Myocyte (in vitro differentiated cells): ENCODE measurements around the gene RNASEH1. TPM values are rescaled to one million over a fixed set of nuclear protein-coding genes. Genes with fewer than 3 reads are reported as not detected.

ENCODE experiments used
- DNase-seq: peaks from one replicate; pipeline ENCODE4 v3.0.0-alpha.2; 2012; ENCODE audit warnings: low read depth
- polyA plus RNA-seq: library from polyadenylated mRNA; unstranded; fragments of >200 nt; gene quantifications from one replicate; pipeline ENCODE4 v1.2.1, GENCODE V29; 2012; ENCODE audit warnings: missing spikeins
- total RNA-seq: library from RNA; depleted of rRNA; stranded (reverse); fragments of >200 nt; gene quantifications from 2 replicates; pipeline ENCODE4 v1.2.3, GENCODE V29; 2014

Gene RNASEH1, protein sequence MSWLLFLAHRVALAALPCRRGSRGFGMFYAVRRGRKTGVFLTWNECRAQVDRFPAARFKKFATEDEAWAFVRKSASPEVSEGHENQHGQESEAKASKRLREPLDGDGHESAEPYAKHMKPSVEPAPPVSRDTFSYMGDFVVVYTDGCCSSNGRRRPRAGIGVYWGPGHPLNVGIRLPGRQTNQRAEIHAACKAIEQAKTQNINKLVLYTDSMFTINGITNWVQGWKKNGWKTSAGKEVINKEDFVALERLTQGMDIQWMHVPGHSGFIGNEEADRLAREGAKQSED
- total RNA-seq, result 30.6 and 32.9 TPM in 2 replicates
- polyA plus RNA-seq, result 28.9 TPM

DNA sequence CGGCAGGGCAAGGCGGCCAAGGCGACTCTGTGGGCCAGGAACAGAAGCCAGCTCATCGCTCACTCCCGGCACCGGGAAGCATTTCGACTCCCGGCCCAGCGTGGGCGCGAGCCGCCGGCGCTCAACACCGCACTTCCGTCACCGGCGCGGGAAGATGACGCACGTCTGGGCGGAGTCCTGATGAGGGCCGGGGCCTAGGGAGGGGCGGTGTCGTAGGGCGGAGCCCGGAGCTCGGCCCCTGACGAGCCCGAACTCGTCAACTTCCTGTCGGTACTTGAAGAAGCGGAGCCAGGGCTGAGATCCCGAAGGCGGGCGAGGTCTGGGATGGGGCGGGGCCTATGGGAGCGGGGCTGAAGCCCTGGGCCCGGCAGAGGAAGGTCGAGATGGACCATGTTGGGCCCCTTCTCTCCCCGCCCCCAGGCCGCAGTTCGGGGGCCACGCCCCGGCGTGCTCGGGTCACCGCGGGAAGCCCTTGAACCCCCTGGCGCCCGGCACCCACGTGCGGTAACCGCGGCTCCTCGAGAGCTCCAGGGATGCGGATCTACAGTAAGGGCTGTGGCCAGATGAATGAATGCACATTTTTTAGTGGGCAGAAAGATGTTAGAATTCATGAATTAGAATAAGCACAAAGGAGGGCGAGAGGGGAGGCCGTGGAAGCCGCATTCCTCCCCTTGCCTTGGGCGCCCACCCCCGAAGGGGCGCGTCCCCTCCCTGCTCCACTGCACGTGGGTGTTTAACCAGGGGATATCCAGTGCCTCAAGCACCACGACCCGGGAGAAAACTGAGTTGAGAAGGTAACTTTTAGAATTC is at the start of gene RNASEH1:
TSS of gene RNASEH1 (minus strand) at position 129 of the 810 bp plus-strand sequence. CDS start at position 56, 73 bp downstream.
- DNase-seq, result peak; percentile 98

DNA sequence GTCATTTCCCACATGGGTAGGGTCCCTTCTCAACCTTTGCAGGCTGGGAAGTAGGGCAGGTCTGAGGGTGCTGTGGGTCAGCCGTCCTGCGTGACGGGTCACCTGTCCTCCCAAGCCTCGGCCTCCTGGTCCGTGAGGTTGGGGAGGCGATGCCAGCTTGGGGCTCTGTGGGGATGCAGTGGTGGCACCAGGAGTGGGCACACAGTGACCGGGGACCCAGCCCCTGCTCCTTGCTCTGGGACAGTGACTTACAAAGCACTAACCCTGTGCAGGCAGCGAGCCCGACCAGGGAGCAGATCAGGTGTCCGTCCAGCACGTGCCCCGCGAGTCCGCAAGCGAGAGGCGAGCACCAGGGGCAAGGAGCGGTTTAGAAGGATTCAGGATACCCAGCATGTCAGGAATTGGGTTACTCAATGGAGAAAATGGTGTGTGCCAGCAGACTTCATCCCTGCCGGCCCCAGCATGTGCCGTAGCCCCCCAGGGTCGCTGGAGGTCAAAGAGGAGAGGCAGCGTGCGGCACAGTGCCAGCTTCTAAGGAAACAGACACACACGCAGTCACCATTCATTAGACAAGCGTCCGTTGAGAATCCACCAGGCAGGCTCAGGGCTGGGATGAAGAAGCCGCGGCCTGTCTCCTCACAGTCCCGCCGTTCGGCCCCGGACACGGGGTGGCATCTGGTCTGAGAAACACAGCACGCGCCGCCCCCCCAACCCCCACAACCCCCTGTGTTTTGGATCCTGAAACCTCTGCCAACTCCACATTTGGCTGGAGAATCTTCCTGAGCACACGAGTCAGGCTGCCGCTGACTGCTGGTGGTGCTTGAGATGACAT is 48.5 kb upstream of the RNASEH1 start:
- DNase-seq, result no peak

DNA sequence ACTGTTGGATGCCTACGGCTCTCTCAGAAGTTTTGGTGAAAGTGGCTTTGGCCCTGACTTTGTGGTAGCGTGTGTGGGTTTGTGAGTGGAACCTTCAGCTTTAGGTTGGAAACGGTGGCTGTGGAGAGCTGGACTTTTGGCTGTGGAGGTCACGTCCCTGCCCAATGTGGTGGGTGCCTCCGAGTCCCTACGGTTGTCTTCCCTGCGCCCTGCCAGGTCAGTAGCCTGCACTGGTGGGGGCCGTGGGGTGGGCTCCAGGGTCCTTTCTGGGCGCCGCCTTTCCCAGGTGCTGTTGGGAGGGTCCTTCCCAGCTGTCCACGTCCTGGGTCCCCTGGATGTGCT is 47.9 kb upstream of the RNASEH1 start:
- no peak for DNase-seq

DNA sequence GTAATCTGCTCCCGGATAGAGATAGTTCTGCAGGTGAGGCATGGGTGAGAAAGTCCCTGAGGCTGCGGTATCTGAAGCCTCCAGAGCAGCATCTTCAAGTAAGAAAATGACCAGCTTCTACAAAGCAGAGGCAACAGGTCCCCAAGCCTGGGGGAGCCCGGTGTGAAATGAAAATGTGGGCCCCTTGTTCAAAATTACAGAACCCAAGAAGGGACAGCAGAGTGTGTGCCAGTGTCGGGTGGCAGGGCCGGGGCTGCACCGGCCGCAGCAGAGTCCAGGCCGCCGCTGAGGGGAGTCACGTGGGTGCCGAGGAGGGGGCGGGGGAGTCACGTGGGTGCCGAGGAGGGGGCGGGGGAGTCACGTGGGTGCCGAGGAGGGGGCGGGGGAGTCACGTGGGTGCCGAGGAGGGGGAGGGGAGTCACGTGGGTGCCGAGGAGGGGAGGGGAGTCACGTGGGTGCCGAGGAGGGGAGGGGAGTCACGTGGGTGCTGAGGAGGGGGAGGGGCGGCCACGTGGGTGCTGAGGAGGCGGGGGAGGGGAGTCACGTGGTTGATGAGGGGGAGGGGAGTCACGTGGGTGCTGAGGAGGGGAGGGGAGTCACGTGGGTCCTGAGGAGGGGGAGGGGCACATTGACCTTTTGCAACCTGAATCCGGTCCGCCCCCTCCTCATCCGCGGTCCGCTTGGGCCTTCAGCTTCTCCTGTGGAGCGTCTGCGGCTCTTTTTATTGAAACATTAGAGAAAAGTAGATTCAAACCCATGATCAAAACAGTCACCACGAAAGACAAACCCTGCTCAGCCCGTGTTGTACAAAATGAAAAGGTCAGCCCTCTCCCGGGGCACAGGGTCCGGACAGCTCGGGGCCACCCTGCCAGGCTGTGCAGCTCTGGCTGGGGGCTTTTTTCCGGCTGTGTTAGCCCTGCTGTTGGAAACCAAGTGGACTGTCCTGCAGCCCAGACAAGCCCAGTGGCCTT is 47.1 kb upstream of the RNASEH1 start:
- no peak for DNase-seq

DNA sequence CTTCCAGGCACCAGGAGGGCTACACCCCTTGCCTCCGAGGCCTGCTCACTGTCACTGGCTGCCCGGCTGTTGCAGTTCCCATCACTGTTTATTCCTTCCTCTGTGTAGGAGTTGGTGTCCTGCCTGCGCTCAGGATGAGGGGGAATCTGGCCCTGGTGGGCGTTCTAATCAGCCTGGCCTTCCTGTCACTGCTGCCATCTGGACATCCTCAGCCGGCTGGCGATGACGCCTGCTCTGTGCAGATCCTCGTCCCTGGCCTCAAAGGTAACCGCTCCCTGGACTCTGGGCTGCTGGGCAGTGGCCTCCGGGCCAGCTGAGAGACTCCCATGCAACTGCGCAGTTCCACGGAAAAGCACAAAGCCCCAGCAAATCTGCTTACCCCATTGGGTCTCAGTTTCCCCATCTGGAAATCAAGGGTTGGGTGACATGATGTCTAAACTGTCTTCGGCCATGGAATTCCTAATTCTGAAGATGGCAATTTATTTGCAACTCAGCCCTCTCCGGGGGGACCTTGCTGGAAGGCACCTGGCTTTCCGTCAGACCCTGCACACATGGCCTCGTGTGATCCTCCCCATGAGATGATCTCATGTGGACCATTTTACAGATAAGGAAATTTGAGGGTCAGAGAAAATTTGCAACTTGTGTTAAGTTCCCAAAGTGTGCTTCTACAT is 46.2 kb upstream of the RNASEH1 start:
- no peak for DNase-seq

DNA sequence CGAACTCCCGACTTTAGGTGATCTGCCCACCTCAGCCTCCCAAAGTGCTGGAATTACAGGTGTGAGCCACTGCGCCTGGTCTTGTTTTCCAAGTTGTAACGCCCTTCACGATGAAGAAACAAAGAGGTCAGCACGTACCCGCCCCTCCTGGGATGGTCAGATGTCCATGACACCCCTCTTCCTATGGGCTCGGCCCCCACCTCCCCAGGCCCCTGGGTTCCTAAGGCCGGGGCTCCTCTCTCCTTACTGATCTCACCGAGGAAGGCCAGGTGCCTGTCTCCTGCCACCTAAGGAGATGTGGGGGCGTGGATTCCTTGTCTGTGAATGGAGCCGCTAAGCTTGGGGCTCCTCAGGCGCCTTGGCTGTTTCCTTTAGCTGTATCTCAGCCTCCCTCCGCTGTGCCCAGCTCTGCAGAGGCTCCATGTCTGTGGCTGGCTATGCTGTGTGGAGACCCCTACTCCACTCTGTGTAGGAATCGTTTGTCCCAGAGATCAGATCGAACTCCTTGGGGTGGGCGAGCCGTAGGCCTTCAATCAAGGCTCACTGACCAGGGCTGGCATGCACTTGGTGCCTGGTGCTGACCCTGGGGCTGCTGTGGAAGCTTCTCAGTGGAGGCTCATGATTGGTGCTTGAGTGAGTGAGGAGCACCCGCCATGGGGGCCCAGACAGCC is 45.5 kb upstream of the RNASEH1 start:
- DNase-seq, result no peak

DNA sequence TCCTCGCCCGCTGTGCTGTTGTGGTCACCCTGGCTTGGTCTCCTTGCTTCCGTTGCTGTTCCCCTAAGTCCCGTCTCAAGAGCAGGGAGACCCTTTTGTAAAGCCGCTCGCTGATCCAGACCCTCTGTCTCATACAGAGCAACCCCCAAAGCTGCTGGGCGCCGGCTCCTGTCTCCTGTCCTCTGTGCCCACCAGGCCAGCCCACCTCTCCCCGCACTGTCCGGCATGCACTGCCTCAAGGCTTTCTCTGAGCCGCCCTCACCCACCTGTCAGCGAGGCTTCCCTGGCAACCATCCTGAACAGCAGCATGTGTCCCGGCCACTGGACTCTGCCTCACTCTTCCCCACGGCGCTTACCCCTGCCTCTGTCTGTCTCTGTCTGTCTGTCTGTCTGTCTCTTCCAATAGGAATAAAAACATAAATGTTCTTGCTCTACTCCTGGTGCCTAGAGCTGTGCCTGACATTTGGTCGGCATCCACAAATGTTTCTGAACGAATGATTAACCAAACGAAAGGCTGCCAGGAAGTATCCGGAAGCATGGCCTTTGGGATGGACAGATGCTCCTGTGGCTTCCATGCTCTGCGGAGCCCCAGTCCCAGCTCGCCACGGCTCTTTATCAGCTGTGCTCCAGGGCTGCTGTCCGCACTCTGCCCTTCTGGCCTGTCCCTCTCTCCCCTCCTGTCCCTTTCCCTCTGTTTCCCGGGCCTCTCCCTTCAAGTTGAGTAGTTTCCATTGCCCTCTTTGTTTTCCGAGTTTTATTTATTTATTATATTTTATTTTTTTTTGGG is 44.6 kb upstream of the RNASEH1 start:
- DNase-seq, result peak; percentile 36

DNA sequence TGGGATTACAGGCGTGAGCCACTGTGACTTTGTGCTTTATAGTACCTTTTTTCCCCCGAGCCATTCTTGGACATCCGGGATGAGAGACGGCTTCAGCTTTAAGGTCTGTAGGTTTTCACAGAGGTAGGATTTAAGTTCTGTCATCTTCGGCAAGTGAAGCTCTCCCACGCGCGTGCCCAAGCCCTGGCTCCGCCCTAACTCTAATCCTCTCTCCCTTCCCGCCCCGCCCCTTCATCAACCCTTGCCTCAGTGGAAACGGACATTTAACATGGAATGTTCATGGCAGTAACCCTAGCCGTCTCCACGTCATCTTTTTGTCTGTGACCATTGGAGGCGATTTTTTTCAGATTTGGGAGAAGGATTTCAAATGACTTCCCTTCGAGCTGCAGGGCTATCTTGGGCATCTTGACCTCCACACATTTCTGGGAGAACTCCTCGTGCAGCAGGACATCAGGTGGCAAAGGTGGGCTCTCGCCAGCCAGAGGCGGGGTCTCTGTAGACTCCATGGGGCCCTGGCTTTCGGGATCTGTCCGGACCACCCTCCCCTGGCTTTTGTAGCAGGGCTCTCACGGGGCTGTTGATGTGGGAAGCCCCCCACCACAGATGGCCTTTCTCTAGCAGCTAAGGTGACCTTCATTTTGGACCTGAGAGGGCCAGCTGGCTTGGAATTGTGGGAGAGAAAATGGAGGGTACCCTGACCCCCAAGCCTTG is 43.6 kb upstream of the RNASEH1 start:
- no peak for DNase-seq

DNA sequence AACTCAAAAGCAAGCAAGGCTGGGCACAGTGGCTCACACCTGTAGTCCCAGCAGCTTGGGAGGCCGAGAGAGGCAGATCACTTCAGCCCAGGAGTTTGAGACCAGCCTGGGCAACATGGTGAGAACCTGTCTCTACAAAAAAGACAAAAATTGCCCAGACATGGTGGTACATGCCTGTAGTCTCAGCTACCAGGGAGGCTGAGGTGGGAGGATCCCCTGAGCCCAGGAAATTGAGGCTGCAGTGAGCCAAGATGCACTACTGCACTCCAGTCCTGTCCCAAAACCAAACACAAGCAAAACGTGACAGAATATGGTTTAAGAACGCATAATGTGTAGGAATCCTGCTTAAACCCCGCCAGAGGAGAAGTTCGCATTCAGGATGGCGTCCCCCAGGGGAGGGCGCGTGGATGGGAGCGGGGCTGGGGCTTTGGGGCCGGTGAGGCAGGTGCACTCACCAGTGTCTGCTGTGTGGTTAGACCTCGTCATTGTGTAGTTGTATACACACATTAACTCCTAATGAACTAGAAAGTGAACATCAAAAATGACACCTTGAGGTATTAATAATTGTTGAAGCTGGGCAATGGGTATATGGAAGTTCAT is 42.2 kb upstream of the RNASEH1 start:
- no peak for DNase-seq

DNA sequence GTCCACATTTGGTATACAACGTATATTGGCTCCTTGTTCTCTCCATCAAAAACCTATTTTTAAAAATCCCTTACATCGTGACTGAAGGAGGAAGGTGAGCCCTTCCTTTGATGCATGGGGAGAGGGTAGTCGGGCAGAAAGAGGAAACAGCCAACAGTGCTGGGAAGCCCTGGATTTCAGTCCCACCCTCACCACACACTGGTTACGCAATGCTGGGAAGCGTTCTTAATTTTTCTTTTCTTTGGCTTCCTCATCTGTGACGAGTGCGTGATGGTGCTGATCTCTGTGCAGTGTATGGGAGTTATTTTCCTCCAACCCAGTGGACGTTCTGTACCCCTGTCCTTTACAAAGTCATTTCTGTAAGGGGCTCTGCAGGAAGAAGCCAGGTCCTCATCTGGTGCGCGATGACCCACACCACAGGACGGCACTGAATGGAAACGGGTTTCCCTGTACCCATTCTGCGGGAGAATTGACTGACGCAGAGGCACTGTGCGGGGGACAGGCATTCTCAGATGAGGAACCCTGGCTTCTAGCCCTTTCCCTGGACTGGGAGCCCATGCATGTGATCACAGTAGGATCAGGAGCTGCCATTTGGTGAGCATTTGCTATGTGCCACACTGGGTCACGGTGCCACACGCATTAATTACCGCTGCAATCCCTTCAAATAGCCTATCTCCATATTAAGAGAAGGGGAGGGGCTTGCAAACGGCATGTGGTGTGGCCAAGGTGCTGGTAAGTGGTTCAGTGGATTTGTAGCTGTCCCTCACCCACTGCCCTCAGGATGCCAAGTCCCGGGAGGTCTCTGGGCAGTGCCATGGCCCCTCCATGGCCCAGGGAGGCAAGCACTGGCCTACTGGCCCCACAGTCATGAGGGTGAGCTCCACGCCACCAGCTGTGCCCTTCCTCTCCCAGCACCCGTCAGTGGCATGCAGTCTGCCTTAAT is 41.0 kb upstream of the RNASEH1 start:
- DNase-seq, result no peak

DNA sequence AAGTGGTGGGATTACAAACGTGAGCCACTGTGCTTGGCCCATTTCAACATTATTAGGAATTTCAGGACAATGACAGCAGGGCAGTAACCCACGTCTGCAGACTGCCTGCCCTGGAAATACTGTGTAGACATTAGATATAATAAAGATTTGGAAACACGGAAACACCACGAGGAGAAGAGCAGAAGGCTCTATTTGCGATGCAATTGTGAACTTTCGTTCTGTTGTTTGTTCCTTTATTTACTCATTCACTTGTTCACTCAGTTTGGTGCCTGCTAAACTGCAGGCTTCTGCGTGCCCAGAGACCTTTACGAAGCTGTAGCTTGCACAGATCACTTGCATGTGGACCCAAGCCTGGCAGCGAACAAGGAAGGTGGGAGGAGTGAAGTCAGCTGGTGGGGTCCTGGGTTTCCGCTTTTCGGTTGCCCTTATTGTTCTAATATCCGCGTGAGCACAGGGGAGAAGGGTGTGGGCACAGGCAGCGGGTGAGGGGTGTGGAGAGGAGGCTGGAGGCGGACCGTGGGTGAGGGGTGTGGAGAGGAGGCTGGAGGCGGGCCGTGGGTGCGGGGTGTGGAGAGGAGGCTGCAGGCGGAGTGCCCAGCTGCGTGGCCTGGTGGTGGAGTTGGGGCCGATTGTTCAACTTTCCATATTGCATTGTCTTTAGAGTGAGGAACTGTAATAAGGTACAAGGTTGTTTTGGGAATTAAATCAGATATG is 40.2 kb upstream of the RNASEH1 start:
- DNase-seq, result no peak

DNA sequence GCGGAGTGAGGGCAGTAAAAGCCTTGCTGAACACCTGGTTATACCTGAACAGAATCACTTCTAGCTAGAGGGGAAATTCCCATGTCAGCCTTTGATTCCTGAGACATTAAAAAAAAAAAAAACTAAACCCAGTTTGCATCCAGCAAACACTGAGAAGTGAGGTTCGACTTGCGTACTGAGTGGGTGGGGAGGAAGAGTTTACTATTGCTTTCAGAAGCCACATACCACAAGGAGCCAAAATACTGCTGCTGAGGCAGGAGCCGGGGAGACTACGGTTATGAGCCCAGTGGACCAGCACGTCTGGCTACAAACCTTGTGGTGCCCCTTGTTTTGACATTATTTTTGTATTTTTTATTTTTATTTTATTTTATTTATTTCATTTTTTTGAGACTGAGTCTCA is 39.4 kb upstream of the RNASEH1 start:
- DNase-seq, result no peak

DNA sequence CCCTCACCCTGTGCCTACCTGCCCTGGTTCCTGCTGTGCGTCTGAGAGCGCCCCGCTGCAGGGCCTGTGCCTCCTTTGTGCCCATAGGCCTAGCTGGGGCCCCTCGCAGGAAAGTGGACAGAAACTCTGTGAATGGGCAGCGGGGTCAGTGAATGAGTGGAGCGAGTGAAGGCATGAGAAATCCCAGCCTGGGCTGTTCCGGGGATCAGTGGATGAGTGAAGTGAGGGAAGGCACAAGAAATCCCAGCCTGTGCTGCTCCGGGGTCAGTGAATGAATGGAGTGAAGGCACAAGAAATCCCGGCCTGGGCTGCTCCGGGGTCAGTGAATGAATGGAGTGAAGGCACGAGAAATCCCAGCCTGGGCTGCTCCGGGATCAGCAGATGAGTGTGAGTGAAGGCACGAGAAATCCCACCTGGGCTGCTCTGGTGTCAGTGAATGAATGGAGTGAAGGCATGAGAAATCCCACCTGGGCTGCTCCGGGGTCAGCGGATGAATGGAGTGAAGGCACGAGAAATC is 38.8 kb upstream of the RNASEH1 start:
- no peak for DNase-seq

DNA sequence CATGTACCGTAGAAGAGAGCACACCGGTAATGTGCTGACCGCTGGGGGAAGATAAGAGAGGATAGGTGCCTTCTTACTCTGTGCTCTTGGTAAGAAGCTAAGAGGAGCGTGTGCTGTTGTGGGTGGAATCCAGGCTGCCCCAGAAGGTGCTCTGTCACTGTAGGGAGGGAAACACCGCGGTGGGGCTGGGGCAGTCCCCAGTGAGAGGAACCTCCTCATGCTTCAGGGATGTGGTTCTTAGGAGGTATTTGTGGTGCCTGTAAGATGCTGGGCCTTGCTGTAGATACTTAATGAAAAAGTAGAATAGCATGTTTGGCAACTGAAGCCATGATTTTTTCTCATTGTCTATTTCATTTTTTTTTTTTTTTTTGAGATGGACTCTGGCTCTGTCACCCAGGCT is 37.9 kb upstream of the RNASEH1 start:
- no peak for DNase-seq

DNA sequence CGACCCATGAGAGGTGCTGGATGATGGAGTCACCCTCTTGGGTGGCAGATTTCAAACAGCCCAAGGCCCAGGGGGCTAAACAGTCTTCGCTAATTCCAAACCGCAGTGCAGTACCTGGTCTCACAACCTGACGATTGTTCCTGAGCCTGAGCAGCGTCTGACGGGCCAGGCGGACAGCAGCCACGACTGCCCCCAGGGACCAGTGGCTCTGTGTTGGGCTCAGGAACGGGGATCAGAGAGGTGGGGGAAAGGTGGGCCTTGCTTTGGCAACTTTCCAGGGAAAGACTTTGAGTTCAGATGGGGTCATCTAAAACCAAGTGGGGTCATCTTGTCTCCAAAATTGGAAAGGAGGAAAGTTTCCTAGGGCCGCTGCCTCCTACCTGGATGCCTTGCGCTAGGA is 37.3 kb upstream of the RNASEH1 start:
- no peak for DNase-seq
